Dedifferentiated amniotic fluid mesenchymal stem cell (primary cell): ENCODE data around the gene PTPN21.

Experiments
- DNase-seq: peaks from one replicate; pipeline ENCODE4 v3.0.0-alpha.2; 2016; ENCODE audit errors: extremely low spot score

The PTPN21 gene

GRCh38 chr14:88504602-88505001, 50.2 kb downstream of the PTPN21 start:
- DNase-seq, result no peak

- no peak for DNase-seq
These were observed 50.9 kb downstream of the PTPN21 start for GRCh38 chr14:88503754-88504406.

- DNase-seq, result no peak
These were observed 52.1 kb downstream of the PTPN21 start for GRCh38 chr14:88502740-88503139.

DNA sequence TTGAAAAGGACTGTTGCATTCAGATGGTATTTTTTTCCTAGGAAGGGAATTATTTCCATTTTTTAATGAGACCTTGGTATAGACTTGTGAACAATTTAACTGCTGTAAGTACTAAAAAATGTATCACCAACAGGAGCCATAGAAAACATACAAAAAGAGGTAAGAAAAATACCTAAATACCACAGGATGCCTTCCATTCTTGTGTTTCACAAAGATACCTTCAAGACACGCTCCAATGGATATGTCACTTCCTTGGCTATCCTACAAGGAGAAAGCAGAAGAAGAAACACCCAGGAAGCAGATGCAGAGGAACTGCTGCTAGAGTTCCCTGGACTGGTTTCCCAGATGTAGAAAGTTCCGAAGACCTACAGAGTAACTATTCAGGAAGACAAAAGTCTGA, 54.2 kb downstream of the PTPN21 start:
- DNase-seq, result no peak

DNA sequence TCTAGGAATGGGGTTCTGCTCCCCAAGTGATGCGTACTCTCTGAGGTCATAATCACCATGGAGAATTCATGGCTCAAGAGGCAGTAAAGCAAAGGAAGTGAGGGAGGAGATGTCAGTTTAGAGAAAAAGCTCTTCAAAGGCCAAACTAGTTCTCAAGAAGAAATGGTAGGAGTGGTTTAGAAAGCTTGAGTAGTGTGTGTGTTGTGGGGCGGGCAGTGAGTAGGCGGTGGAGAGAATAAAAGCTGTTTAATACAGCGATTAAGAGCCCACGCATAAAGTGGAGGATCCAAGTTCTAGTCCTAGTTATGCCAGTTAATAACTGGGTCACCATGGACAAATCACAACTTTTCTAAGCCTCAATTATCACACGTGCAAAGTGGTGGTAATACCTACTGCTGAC, 55.6 kb downstream of the PTPN21 start:
- no peak for DNase-seq

- no peak for DNase-seq
These were observed 58.4 kb downstream of the PTPN21 start for GRCh38 chr14:88496414-88496813.

GRCh38 chr14:88493392-88494185, 61.2 kb downstream of the PTPN21 start:
- DNase-seq, result no peak

DNA sequence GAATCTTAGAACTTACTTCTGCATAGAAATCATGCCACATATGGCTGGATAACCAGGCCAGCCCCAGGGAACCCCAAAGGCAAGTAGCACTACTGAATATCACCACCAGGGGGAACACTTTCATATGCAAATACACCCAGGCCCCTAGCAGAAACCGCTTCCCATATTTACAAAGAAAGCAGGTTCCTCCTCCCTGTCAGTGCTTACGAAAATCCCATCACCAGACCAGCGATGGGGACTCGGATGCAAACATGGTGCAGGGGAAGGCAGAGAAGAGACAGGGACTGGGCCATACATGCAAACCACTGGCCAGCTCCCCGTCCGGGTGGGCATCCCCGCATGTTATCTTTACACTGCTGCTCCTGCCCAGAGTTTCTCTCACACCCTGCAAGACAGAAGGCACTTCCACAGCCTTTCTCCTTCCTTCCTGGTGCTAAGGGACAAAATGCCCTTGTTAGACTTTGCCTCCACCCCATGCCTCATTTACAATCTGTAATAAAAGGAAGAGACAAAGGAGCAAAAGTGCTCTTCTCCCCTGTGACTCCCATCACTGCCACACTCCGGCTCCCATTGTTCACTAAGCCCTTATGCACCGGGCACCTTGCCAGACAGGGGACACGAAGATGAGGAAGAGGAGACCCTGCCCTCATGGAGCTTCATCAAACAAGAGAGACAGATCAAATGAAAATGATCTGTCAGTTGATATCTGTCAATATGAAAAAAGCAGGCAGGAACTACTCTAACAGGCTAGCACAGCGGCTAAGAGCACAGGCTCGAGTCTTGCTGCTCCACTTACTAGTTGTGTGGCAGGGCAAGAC, 62.3 kb downstream of the PTPN21 start:
- DNase-seq, result peak; percentile 82

DNA sequence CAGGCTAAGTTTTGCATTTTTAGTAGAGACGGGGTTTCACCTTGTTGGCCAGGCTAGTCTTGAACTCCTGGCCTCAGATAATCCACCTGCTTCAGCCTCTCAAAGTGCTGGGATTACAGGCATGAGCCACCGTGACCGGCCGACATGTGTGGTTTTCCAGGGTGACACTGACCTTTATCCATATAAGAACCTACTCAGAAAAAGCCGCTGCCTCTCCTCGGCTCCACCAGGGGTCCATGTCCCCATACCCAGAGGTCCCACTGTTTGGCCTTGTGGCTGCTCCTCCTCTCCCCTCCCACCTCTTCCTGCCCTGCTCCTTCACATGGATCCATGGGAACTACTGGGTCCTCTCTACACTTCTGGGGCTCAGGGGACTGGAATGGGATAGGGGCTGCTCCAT, 64.6 kb downstream of the PTPN21 start:
- DNase-seq, result no peak

GRCh38 chr14:88488897-88489296, 65.9 kb downstream of the PTPN21 start:
- DNase-seq, result no peak

DNA sequence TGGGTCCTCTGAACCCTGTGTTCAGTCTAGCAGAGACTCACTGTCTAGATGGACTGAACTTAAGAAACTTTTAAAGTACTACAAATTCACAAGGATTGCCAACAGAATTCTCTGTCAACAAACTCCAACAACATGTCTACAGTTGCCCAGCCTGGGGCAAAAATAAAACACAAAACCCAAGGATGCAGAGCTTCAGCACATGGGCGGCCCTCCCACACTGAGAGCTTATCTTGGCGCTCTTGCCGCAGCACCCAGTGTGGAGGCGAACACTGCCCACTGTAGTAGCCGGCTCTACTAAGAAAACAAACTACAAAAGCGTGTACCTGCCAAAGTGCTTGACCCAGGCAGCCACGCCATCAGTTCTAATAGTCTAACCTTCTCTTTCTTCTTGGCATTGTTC, 66.7 kb downstream of the PTPN21 start:
- no peak for DNase-seq

DNA sequence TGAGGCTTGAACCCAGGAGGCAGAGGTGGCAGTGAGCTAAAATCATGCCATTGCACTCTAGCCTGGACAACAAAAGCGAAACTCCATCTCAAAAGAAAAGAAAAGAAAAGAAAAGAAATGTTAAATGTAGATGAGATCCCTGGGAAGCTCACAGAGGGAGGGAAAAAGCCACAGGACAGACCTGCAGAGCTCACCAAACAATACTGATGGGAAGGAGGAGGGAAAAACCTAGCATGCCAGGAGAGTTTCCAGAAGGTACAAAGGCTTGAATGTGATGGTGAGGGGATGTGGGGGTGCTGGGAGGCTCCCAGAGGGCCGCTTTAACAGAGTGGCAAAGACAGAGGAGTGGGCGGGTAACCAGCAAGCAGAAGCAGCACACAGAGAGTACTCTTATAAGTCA, 72.3 kb downstream of the PTPN21 start:
- DNase-seq, result no peak

GRCh38 chr14:88481794-88482193, 73.0 kb downstream of the PTPN21 start:
- DNase-seq, result no peak

GRCh38 chr14:88481059-88481458, 73.7 kb downstream of the PTPN21 start:
- no peak for DNase-seq

- DNase-seq, result no peak
These were observed 75.2 kb downstream of the PTPN21 start for GRCh38 chr14:88479574-88479987.

DNA sequence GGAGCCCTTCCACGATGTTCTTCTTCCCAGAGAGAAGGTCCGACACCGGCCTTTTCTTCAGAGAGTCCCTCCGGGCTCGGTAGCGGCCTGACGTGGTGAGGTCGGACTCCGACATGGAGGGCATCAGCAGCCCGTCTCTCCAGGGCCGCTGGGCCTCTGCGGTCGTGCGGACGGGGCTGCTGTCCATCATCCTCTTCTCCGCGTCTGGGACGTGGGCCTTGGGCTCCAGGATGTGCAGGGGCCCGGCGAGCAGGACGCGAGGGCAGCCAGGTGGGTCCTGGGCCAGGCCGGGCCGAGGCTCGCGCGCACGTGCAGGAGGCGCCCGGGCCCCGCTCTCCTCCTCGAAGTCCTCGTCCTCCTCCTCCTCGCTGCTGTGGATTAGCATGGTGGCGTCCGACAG, 75.9 kb downstream of the PTPN21 start:
- no peak for DNase-seq

- no peak for DNase-seq
These were observed 77.1 kb downstream of the PTPN21 start for GRCh38 chr14:88477513-88478250.

DNA sequence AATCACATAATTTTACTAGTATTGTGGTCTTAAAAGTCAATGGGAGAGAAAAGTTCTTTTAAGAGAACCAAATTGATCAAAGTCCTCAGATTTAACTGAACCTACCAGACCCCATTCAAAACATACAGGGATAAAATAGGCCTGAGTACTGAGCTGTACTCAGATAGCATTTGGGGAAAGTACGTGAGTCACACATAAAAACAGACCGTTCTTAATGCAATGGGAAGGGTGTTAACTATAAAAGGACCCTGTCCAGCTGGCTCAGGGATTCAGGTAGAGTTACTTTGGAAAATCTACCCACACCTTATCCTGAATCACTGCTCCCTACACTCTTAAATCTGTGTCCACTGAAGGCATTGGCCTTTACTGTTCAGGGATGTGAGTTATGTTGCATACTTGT, 78.0 kb downstream of the PTPN21 start:
- no peak for DNase-seq

DNA sequence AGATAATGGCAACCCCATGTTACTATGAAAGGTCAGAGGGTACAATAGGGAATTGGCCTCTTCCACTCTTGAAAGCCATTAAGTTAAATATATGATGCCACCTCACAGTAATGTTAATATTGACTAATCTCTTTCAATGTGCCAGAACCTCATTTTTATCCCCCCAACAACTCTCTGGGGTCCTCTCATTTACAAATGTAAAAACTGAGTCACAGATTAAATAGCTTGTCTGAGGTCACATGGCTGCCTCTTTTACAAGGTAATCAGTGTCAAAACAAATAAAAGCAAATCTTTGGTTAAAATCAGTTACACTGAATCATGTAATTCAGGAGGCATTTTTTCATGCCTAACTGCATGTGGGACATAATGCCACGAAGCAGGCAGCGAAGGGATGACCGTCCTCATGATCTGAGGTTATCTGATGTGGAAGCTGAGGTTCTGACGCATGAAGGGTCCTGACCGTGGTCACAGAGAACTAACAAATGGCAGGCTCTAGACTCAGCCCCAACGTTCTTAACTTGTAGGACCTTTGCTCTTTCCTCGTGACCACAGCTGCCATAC, 78.5 kb downstream of the PTPN21 start:
- DNase-seq, result no peak

GRCh38 chr14:88473791-88474190, 81.0 kb downstream of the PTPN21 start:
- DNase-seq, result no peak
